ENCODE measurements around the gene SLC25A33. TPM values are rescaled to one million over a fixed set of nuclear protein-coding genes. Genes with fewer than 3 reads are reported as not detected.

Gene SLC25A33
- total and polyA plus RNA-seq, 2 donors from 2014 or later, result 3.8 to 11.3 TPM

DNA sequence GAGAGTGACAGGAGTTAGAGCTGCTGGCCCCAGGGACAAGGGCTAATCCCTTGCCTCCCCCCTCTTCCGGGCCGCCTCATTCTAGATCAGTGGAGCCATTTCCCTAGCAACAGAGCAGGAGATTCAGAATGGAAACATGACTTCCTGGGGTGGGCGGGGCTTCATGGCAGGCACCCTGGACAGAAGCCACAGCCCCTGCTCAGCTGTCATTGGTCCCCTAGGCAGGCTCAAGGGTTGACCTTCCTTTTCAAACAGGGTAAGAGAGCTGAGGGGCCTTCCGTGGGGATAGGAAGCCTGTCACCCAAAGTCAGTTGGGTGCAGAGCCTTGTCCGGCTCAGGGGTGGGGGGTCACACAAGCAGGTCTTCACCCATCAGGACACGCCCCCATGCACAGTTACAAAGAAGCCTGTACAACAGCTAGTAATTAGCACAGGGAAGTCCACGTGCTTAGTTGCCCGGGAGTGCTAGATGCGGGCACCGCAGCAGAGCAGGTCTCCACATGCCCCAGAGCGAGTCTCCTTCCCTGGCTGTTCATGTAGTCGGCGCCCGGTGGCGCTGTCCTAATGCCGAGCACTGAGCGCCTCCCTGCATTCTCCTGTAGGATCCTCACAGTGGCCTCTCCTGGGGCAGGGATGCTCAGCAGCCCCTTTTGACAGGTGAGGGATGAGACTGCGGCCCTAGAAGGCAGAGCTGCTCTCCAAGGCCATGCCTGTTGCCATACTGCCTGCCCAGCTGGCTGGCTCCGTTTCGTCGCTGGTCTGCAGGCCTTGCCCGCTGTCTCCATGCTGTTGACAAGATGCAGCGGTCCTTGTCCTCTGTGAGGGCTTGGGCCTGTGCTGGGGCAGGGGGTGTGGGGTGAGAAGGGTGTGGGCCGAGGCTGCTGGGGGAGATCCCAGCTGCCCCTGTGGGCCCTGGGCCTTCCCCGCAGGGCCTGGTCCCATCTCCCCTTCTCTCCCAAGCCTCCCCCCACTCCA, 54.5 kb downstream of the SLC25A33 start:
- H3K27ac ChIP-seq (ENCODE audit: low read depth in 2 of 2, low read length in 2 of 2), result peak overlapping the region; percentile 62 to 82
- FAIRE-seq, result no peak
- TF ChIP-seq, protein P1, sequence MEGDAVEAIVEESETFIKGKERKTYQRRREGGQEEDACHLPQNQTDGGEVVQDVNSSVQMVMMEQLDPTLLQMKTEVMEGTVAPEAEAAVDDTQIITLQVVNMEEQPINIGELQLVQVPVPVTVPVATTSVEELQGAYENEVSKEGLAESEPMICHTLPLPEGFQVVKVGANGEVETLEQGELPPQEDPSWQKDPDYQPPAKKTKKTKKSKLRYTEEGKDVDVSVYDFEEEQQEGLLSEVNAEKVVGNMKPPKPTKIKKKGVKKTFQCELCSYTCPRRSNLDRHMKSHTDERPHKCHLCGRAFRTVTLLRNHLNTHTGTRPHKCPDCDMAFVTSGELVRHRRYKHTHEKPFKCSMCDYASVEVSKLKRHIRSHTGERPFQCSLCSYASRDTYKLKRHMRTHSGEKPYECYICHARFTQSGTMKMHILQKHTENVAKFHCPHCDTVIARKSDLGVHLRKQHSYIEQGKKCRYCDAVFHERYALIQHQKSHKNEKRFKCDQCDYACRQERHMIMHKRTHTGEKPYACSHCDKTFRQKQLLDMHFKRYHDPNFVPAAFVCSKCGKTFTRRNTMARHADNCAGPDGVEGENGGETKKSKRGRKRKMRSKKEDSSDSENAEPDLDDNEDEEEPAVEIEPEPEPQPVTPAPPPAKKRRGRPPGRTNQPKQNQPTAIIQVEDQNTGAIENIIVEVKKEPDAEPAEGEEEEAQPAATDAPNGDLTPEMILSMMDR (IDR thresholded peaks at IDR 0.05; ENCODE audit: borderline replicate concordance, extremely low read depth, insufficient read depth), result no peak
- peaks cover 0 to 25% (median 13%) of the 10 kb centered on the region in 3 donors for H3K4me1 ChIP-seq (ENCODE audit: control insufficient read depth in 2 of 3, insufficient read depth in 2 of 3, low read depth in 1 of 3, low read length in 3 of 3)
- H3K36me3 ChIP-seq (ENCODE audit: control insufficient read depth in 2 of 3, insufficient read depth in 3 of 3, low read length in 3 of 3), result no peaks in the 10 kb centered on the region
- H3K9me3 ChIP-seq (ENCODE audit: control insufficient read depth in 2 of 3, insufficient read depth in 1 of 3, low read length in 3 of 3), result no peaks in the 10 kb centered on the region
- no peaks in the 10 kb centered on the region for H3K27me3 ChIP-seq (ENCODE audit: control insufficient read depth, insufficient read depth, low read length)
- H3K9ac ChIP-seq (ENCODE audit: low read length in 3 of 3), result peak overlapping the region in 1 of 3 donors; percentile 61
- H3K4me3 ChIP-seq (ENCODE audit: low read length in 3 of 3), result no peak overlapping the region
- intact Hi-C loops (cut with DNase I), result no loop called here
- peak; percentile 91 to 97 (median 93) for DNase-seq

DNA sequence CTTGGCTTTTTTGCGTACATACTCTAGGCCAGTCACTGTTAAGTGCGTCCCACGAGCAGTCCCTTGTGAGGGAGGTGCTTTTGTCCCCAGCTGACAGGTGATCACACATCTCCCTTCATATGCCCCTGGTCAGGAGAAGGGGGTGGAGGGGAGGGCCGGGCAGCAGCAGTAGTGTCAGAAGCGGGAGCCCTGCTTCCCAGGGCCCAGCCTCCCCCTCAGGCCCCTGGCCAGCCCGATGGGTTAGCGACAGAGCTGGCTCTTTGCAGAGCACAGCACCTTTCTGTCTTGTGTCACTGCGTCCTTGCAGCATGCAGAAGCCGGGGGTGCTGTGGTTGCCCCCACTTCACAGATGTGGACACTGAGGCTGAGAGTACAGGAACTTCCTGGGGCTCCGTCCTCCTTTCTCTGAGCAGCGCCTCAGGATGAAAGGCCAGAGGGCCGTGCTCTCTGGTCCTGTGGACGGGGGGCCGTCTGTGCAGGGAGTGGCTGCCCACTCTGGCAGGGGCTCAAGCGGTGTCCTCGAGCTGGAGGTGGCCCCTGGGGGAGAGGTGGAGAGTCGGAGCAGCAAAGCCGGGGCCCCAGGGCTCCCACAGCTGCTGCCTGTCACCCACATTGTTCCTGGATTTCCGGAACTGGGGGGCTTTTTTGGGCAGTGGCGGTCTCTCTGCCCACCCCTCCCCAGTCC, 55.3 kb downstream of the SLC25A33 start:
- Histone ChIP-seq H3K4me1 (ENCODE audit: control insufficient read depth in 2 of 3, insufficient read depth in 2 of 3, low read depth in 1 of 3, low read length in 3 of 3) (peaks cover 0 to 24% (median 11%) of the 10 kb centered on the region in 3 donors), H3K27me3 (ENCODE audit: control insufficient read depth, insufficient read depth, low read length) (no peaks in the 10 kb centered on the region), H3K9me3 (ENCODE audit: control insufficient read depth in 2 of 3, insufficient read depth in 1 of 3, low read length in 3 of 3) (no peaks in the 10 kb centered on the region), H3K36me3 (ENCODE audit: control insufficient read depth in 2 of 3, insufficient read depth in 3 of 3, low read length in 3 of 3) (no peaks in the 10 kb centered on the region), H3K9ac (ENCODE audit: low read length in 3 of 3) (no peak overlapping the region), H3K4me3 (ENCODE audit: low read length in 3 of 3) (no peak overlapping the region), H3K27ac (ENCODE audit: low read depth in 2 of 2, low read length in 2 of 2) (no peak overlapping the region)
- intact Hi-C loops (cut with DNase I), result no loop called here
- DNase-seq (no peak), FAIRE-seq (no peak)
- TF ChIP-seq, protein P1 (IDR thresholded peaks at IDR 0.05; ENCODE audit: borderline replicate concordance, extremely low read depth, insufficient read depth), result no peak

DNA sequence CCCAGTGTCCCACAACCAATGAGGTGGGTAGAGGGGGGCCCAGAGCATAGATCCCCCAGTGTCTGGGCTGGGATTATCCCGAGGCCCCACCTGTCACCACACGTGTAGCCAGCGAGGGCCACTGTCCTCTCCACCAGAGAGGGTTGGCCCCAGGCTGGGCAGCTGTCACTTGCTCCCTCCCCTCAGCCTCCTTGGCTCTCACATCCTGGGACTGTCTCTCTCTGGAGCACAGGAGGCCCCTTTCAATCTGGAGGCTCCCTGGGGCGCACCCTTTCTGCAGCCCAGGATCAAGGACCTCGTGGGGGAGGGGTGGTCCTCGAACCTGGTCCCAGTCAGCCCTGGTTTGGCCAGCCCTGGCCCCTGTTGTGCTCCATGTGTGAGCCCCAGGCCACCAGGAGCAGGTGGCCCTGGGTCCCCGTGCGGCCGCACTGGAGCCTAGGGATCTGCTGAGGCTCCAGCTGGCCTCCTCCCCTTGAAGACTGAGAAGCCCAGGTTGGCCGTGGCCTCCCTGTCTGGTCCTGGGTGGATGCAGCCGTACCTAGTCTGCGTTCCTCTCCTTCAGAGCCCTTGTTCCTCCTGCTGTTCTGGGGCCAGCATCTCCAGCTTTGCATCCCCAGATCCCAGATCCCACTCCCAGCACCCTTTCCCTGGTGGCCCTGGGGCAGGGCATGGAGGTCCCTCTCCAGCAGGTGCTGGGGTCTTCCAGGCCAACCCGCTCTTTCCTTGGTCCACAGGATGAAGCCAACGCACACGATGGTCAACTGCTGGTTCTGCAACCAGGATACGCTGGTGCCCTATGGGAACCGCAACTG, 56.1 kb downstream of the SLC25A33 start:
- Histone ChIP-seq H3K27me3 (ENCODE audit: control insufficient read depth, insufficient read depth, low read length) (no peaks in the 10 kb centered on the region), H3K36me3 (ENCODE audit: control insufficient read depth in 2 of 3, insufficient read depth in 3 of 3, low read length in 3 of 3) (peaks cover 0 to 2% (median 0%) of the 10 kb centered on the region in 3 donors), H3K9me3 (ENCODE audit: control insufficient read depth in 2 of 3, insufficient read depth in 1 of 3, low read length in 3 of 3) (no peaks in the 10 kb centered on the region), H3K4me1 (ENCODE audit: control insufficient read depth in 2 of 3, insufficient read depth in 2 of 3, low read depth in 1 of 3, low read length in 3 of 3) (peaks cover 0 to 16% (median 6%) of the 10 kb centered on the region in 3 donors), H3K9ac (ENCODE audit: low read length in 3 of 3) (no peak overlapping the region), H3K27ac (ENCODE audit: low read depth in 2 of 2, low read length in 2 of 2) (no peak overlapping the region), H3K4me3 (ENCODE audit: low read length in 3 of 3) (no peak overlapping the region)
- intact Hi-C loops (cut with DNase I), result no loop called here
- no peak for DNase-seq
- TF ChIP-seq, protein P1 (IDR thresholded peaks at IDR 0.05; ENCODE audit: borderline replicate concordance, extremely low read depth, insufficient read depth), result no peak
- FAIRE-seq, result no peak

Data from kidney (tissue), 14 donors.